Aorta (tissue), 5 donors: ENCODE data around the gene GCNT2. TPM values are rescaled to one million over a fixed set of nuclear protein-coding genes. Genes with fewer than 3 reads are reported as not detected.
"Not testable (repeated sequence)": the region's sequence is repeated elsewhere in the genome, so short reads cannot be mapped to it uniquely, and the experiment has no call there.

Source experiments
- ATAC-seq: fragments of 200-7000 bp; cut with Tn5 transposase; one replicate; pipeline ENCODE4 v1.9.1; 2022; ENCODE audit warnings: moderate library complexity; ENCODE audit not compliant: low FRiP score
- DNase-seq, 2 donors: peaks; one replicate each; pipeline ENCODE4 v3.0.0-alpha.2; 2020
- H3K27ac ChIP-seq, 2 donors: one replicate each; pipeline ENCODE4 v1.5.1; 2013; ENCODE audit warnings: low read length in 2 of 2, mild to moderate bottlenecking in 2 of 2, moderate library complexity in 2 of 2, control low read depth in 1 of 2, inconsistent platforms in 1 of 2, low read depth in 1 of 2
- H3K27me3 ChIP-seq, 2 donors: one replicate each; pipeline ENCODE4 v1.6.1; 2013; ENCODE audit warnings: control low read depth in 1 of 2, low read length in 1 of 2, mild to moderate bottlenecking in 1 of 2, moderate library complexity in 1 of 2; ENCODE audit not compliant: insufficient read depth in 2 of 2, control insufficient read depth in 1 of 2
- H3K36me3 ChIP-seq, 2 donors: one replicate each; pipeline ENCODE4 v1.6.1; 2013; ENCODE audit warnings: control low read depth in 1 of 2, low read length in 1 of 2, mild to moderate bottlenecking in 1 of 2; ENCODE audit not compliant: insufficient read depth in 2 of 2, control insufficient read depth in 1 of 2
- H3K4me1 ChIP-seq, 2 donors: one replicate each; pipeline ENCODE4 v1.6.1; 2013; ENCODE audit warnings: low read length in 2 of 2, control low read depth in 1 of 2, mild to moderate bottlenecking in 1 of 2, moderate library complexity in 1 of 2; ENCODE audit not compliant: insufficient read depth in 2 of 2, control insufficient read depth in 1 of 2
- H3K4me3 ChIP-seq, 2 donors: one replicate each; pipeline ENCODE4 v1.5.1; 2013; ENCODE audit warnings: low read length in 2 of 2, control low read depth in 1 of 2, mild to moderate bottlenecking in 1 of 2
- H3K9me3 ChIP-seq: one replicate; pipeline ENCODE4 v1.6.1; 2013; ENCODE audit warnings: mild to moderate bottlenecking, low read length; ENCODE audit not compliant: control insufficient read depth
- WGBS, 2 donors: extraction: QIAGEN DNeasy Blood & Tissue Kit; methylation state at CpG; one replicate each; pipeline ENCODE4 v1.1.7; 2013; 5-methylcytosine and 5-hydroxymethylcytosine counted together
- intact Hi-C, 2 donors: fragments of 100-400 bp; cut with DNase I; formaldehyde crosslinking; loops; one replicate each; pipeline versions ENCODE4 v1.14.2 to v1.15.0; 2022
- polyA plus RNA-seq, 2 donors: library from polyadenylated mRNA; stranded (reverse); fragments of 200-250 nt; gene quantifications; one replicate each; pipeline ENCODE4 v1.2.3, GENCODE V29; 2013
- total RNA-seq, 2 donors: library from RNA; stranded (reverse); fragmentation: NEBNext Ultra II Directional; extraction: Animal tissue kit (Norgen Biotek cat#: 25700); gene quantifications; one replicate each; pipeline ENCODE4 v1.2.1, GENCODE V29; 2021
- donor health status: healthy with polysubstance abuse.
- donor health status: Bipolar disorder and iron deficiency.
- donor health status: DM: no; HTN: no; CAD: no.
- donor health status: DM: no; HTN: no; CAD: no.
- donor health status: DM: yes; HTN: yes; CAD: no.

GCNT2 gene
- total and polyA plus RNA-seq, 4 donors, result 3.4 to 18.6 (median 9.2) TPM

DNA sequence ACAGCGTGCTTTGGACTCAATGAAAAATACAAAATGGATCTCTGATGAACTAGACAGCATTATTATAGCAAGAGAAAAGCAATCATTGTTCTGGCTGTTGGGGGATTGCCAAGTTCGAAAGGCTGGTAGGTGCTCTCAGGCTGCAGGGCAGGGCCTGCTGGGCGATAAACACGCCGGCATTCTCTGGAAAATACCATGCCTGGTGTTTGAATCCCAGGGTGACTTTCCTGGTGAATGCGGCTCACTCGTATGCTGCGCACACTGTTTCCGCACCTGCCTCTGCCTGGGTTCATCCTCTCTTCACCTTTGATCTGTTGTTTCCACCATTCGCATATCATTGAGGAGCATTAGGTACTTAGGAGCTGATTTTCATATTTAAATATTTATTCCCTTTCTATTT is 37.4 kb downstream of the GCNT2 start:
- Histone ChIP-seq H3K27me3 (no peaks in the 10 kb centered on the region), H3K27ac (no peak overlapping the region), H3K9me3 (no peaks in the 10 kb centered on the region), H3K4me1 (peaks cover 10 to 14% of the 10 kb centered on the region in 2 donors), H3K36me3 (peaks cover 0 to 2% of the 10 kb centered on the region in 2 donors), H3K4me3 (no peak overlapping the region)
- no peak for DNase-seq
- ATAC-seq, result no peak
- WGBS, 2 donors, result 88 to 90% methylated on average over 10 of the region's 10 CpGs
- intact Hi-C loops, result loop anchor here in 1 of 2 donors (5.0 to 10.0 kb wide), 2 partner anchors 36 to 56 kb away; partner anchors contain the start of gene GCNT2

DNA sequence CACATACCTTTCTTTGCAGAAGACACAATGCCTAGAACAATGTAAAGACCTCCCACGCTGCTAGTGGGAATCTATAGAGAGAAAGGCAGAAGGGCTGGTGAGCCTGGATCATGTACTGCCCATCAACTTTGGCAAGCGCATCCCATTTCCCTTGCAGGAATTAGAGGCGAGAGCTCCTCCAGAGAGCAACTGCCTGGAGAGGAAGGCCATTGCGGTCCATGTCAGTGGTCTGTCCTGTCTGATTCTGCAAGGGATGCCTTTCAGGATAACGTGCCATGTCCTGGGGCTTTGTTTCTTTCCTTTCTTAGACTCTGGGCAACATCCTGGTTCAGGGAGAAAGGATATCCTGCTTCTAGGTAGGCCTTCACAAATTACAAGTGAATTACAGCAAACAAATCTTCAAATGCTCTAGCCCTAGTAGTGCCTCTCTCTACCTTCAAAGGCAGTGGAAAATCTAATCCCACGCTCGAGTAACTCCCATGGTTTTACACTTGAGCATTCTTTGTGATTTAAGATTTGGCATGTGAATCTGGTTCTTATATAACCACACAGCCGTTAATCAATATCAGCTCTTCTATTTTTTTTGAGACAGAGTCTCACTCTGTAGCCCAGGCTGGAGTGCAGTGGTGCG is 38.5 kb downstream of the GCNT2 start:
- peaks cover 9 to 14% of the 10 kb centered on the region in 2 donors for H3K4me1 ChIP-seq
- H3K9me3 ChIP-seq, result no peaks in the 10 kb centered on the region
- DNase-seq (no peak), ATAC-seq (no peak)
- intact Hi-C loops, result loop anchor here in 1 of 2 donors (5.0 to 10.0 kb wide), 2 partner anchors 37 to 55 kb away; partner anchors contain the start of gene GCNT2
- H3K27ac ChIP-seq, result no peak overlapping the region
- 83 to 91% methylated on average over 9 of the region's 9 CpGs for WGBS, 2 donors
- peaks cover 0 to 2% of the 10 kb centered on the region in 2 donors for H3K36me3 ChIP-seq
- H3K27me3 ChIP-seq, result no peaks in the 10 kb centered on the region
- H3K4me3 ChIP-seq, result no peak overlapping the region

DNA sequence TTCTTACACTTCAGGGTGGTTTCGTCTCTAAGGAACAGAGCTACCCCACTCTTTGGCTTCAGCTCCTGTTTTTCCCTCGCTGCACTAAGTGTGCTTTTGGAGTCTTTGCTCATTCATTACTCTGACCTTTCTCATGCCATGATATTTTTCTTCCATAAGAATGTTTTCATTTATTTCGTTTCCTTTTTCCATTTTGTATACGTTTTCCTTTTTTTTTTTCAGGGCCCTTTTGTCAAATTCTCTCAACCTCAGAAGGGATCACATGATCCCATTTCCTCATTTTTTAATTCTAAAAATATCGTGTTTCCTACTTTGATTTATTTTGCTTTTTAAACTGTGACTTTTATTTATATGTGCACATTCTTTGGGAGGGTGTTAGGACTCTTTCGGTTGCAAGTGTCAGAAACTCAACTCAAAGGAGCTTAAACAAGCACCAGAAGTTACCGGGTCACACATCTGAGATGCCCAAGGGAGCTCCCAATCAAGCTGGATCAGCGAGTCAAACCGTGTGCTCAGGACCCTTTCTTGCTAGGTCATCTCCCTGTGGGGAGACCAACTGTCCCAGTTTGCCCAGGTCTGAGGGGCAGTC is 40.6 kb downstream of the GCNT2 start:
- H3K4me3 ChIP-seq, result no peak overlapping the region
- peak overlapping the region in 1 of 2 donors; percentile 43 for H3K27ac ChIP-seq
- DNase-seq, result no peak
- no peak for ATAC-seq
- H3K27me3 ChIP-seq, result no peaks in the 10 kb centered on the region
- H3K4me1 ChIP-seq, result peaks cover 6 to 11% of the 10 kb centered on the region in 2 donors
- 12 to 15% methylated on average over 9 of the region's 9 CpGs for WGBS, 2 donors
- H3K9me3 ChIP-seq, result no peaks in the 10 kb centered on the region
- peaks cover 0 to 2% of the 10 kb centered on the region in 2 donors for H3K36me3 ChIP-seq
- intact Hi-C loops, result no loop called here

DNA sequence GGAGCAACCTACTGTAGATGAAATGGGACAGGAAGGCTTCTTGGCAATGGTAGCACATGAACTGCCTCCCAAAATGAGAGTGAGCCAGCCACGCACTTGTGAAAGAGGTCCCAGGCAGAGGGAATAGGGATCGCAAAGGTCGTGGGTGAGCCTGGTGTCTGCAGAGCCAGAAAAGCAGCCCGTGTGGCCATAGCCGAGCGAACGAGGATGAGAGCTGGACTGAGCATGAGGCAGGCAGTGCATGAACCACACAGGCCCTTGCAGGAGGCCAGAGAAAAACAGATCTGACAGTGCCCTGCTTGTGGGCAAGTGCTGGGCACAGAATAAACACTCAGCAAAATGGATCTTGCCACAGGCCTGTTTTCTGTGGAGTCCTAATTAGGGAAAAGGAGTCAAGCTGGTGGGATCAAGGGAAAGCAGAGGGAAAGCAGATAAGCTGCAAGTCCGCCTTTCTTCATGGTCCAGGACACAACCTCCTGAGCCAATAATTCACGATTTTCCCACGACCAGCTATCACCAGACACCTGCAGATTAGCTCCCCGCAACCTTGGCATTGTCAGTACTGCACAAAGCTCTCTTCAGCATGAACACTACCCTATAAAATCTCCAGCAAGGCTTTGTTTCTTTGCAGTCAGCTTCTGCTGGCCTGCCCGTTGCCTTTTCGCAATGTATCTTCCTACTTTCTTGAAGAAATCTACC is 44.0 kb downstream of the GCNT2 start:
- intact Hi-C loops, result no loop called here
- 93% methylated on average over 13 of the region's 13 CpGs for WGBS, 2 donors
- H3K4me1 ChIP-seq, result peaks cover 0 to 4% of the 10 kb centered on the region in 2 donors
- H3K27ac ChIP-seq, result no peak overlapping the region
- no peak for ATAC-seq
- H3K4me3 ChIP-seq, result no peak overlapping the region
- no peaks in the 10 kb centered on the region for H3K9me3 ChIP-seq
- H3K36me3 ChIP-seq, result no peaks in the 10 kb centered on the region
- DNase-seq, result no peak
- H3K27me3 ChIP-seq, result no peaks in the 10 kb centered on the region

DNA sequence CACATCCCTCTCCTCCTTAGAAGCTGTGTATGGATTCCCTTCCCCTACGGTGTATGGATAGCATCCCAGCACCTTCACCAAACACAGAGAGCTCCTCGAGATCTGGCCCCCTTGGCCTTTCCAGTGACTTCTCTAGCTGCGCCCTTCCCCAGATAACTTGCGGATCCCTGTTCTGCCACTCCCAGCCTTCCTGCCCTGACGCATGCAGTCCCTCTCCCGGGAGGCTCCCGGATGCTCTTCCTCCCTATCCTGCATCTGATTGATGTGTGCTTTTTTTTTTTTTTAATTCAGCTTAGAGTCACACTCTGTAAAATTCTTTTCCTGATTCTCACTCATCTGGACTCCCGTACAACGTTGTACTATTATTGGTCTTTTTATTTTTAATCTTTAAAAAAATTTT is 44.8 kb downstream of the GCNT2 start:
- Histone ChIP-seq H3K4me3 (no peak overlapping the region), H3K27me3 (no peaks in the 10 kb centered on the region), H3K36me3 (no peaks in the 10 kb centered on the region), H3K4me1 (peaks cover 0 to 4% of the 10 kb centered on the region in 2 donors), H3K9me3 (no peaks in the 10 kb centered on the region), H3K27ac (no peak overlapping the region)
- DNase-seq (no peak), ATAC-seq (no peak)
- intact Hi-C loops, result no loop called here
- 85 to 87% methylated on average over 9 of the region's 9 CpGs for WGBS, 2 donors

DNA sequence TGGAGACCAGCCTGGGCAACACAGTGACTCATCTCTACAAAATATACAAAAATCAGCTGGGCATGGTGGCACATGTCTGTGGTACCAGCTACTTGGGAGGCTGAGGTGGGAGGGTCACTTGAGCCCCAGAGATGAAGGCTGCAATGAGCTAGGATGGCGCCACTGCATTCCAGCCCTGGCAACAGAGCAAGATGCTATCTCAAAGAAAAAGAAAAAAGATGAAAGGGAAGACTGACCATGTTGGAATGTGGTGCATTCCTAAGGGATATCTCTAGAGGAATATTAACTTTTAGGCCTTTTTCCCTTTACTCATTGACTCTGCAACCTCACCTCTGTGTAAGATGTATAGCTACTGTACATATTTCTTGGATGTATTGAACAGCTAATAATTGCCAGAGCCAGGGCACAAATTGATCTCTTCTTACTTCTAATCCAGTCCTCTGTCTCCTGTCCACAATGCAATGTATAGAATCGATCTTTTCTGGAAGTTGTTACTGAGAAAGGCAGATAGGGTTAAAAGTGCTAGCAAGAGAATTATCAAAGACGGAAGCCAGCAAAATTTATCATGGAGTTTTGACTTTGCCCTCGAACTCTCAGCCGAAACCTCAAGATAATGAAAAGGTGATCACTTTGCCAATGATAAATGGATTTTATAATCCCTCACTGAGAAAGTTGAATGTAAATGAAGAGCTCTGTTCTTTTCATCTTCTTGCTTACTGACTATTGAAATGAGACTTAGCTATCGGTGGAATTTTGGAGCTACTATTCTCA is 46.3 kb downstream of the GCNT2 start:
- intact Hi-C loops, result no loop called here
- Histone ChIP-seq H3K27ac (no peak overlapping the region), H3K27me3 (no peaks in the 10 kb centered on the region), H3K36me3 (no peaks in the 10 kb centered on the region), H3K9me3 (no peaks in the 10 kb centered on the region), H3K4me1 (no peaks in the 10 kb centered on the region), H3K4me3 (no peak overlapping the region)
- 87 to 90% methylated on average over 6 of the region's 6 CpGs for WGBS, 2 donors
- ATAC-seq (no peak), DNase-seq (no peak)

DNA sequence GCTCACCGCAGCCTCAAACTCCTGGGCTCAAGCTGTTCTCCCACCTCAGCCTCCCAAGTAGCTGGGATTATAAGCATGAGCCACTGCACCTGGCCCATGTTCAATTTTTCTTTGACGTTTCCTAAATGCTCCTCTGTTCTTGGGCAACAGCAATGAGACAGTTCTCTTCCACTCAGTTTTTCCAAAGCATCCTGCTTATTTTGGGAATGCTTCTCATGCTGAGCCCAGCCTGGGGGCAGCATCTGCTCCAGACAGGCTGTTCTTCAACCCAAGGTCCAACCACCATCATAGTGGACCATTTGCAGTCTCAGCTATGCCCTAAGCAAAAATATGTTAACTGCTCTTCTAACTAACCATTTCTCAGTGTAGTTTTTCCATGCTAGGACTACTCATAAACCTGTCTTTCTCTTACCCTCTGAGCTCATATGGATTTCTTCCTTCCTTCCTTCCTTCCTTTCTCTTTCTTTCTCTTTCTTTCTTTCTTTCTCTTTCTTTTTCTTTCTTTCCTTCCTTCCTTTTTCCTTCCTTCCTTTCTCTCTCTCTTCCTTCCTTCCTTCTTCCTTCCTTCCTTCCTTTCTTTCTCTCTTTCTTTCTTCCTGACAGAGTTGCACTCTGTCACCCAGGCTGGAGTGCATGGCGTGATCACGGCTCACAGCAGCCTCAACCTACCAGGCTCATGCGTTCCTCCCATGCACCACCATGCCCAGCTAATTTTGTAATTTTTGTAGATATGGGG is 48.4 kb downstream of the GCNT2 start:
- 75 to 81% methylated on average over 5 of the region's 5 CpGs for WGBS, 2 donors
- Histone ChIP-seq H3K9me3 (no peaks in the 10 kb centered on the region), H3K27me3 (no peaks in the 10 kb centered on the region), H3K27ac (no peak overlapping the region), H3K4me1 (no peaks in the 10 kb centered on the region), H3K36me3 (no peaks in the 10 kb centered on the region), H3K4me3 (no peak overlapping the region)
- intact Hi-C loops, result no loop called here
- ATAC-seq (no peak), DNase-seq (no peak)

DNA sequence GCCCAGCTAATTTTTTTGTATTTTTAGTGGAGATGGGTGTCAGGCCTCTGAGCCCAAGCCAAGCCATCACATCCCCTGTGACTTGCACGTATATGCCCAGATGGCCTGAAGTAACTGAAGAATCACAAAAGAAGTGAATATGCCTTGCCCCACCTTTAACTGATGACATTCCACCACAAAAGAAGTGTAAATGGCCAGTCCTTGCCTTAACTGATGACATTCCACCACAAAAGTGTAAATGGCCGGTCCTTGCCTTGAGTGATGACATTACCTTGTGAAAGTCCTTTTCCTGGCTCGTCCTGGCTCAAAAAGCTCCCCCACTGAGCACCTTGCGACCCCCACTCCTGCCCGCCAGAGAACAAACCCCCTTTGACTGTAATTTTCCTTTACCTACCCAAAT is 54.4 kb downstream of the GCNT2 start:
- DNase-seq, H3K4me1 ChIP-seq, intact Hi-C loops, H3K27ac ChIP-seq, ATAC-seq, H3K4me3 ChIP-seq, H3K36me3 ChIP-seq, H3K9me3 ChIP-seq, H3K27me3 ChIP-seq: not testable (repeated sequence)
- WGBS, 2 donors, result 87 to 96% methylated on average over 4 to 5 of the region's 5 CpGs
